OCI-LY1 (cell line): ENCODE results near the gene IRF8.

Experiments used
- CTCF ChIP-seq: fragments of 200-600 bp; sonication (generic), shearing (Covaris generic); IDR thresholded peaks from 2 replicates; pipeline ENCODE4 v1.5.1; 2017; ENCODE audit warnings: mild to moderate bottlenecking, antibody characterized with exemption, low read length, moderate library complexity, mixed read lengths
- EZH2 ChIP-seq: fragments of 200-600 bp; sonication (generic), shearing (Covaris generic); IDR thresholded peaks from 2 replicates; pipeline ENCODE4 v1.8.0; 2017; ENCODE audit warnings: borderline replicate concordance, mixed run types, mild to moderate bottlenecking, antibody characterized with exemption, low read length, moderate library complexity, mixed read lengths

GRCh38 chr16:85892760-85893159 is 6.2 kb upstream of the IRF8 start:
- no peak for TF ChIP-seq EZH2
- no peak for TF ChIP-seq CTCF
